ENCODE measurements around the gene ADCY3.
"Not testable (repeated sequence)": the region's sequence is repeated elsewhere in the genome, so short reads cannot be mapped to it uniquely, and the experiment has no call there.

The ADCY3 gene

DNA sequence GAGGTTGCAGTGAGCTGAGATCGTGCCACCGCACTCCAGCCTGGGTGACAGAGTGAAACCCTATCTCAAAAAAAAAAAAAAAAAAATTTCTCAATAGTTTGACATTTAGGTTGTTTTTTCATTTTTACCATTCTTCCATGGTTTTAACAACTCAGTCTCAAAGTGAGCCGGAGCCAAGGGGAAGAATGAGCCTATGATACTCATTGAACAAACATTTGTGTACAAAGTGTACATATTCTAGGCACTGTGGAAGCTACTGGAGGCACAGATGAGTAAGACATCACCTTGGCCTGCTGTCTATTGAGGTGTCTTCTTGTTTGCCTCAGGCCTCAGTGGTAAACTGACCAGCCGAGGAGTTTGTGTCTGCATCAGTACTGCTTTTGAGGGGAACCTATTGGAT lies 104.9 kb downstream of the ADCY3 start:
- H3K4me3 ChIP-seq (ENCODE audit: low read depth, low read length): no peak overlapping the region
- TF ChIP-seq, protein P1, sequence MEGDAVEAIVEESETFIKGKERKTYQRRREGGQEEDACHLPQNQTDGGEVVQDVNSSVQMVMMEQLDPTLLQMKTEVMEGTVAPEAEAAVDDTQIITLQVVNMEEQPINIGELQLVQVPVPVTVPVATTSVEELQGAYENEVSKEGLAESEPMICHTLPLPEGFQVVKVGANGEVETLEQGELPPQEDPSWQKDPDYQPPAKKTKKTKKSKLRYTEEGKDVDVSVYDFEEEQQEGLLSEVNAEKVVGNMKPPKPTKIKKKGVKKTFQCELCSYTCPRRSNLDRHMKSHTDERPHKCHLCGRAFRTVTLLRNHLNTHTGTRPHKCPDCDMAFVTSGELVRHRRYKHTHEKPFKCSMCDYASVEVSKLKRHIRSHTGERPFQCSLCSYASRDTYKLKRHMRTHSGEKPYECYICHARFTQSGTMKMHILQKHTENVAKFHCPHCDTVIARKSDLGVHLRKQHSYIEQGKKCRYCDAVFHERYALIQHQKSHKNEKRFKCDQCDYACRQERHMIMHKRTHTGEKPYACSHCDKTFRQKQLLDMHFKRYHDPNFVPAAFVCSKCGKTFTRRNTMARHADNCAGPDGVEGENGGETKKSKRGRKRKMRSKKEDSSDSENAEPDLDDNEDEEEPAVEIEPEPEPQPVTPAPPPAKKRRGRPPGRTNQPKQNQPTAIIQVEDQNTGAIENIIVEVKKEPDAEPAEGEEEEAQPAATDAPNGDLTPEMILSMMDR (IDR thresholded peaks at IDR 0.05; ENCODE audit: low read depth, low read length): no peak

DNA sequence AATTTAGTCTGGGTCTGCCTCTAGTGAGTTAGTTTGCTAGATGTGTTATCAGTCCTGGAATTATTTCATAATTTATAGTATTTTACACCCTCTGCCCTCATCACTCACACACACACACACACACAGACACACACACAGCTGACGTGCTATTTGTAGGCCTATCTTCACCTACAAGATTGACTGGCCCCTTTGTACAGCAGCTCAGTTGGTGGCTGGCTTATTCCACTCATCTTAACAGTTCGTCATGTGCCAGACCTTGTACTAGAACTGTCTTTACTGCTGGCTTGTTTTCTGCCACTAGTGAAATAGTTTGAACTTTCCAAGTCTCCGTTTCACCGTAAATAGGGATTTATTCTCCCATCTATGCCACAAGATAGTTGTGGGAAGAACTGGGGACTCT lies 105.5 kb downstream of the ADCY3 start:
- TF ChIP-seq, protein P1 (IDR thresholded peaks at IDR 0.05; ENCODE audit: low read depth, low read length): no peak
- no peak overlapping the region for H3K4me3 ChIP-seq (ENCODE audit: low read depth, low read length)

DNA sequence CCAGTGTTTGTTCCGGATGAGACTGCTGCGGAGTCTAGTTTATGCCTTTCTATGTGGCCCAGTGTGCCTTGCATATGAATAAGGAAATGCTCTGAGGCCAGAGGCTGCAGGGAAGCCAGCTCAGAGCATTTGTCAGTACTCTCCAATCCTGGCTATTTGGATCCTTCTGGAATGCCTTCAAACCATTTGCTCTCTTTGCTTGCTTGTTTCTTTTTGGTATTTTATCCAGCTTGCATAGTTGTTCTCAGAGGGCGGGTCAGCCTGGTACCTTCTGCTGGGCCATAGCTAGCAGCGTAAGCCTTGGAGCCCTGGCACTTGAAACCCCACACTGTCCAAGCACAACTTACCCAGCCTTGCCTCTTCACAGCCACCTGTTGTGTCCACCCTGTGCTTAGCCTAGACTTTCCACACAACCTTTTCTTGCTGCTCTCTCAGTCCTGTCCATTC lies 106.3 kb downstream of the ADCY3 start:
- TF ChIP-seq, protein P1 (IDR thresholded peaks at IDR 0.05; ENCODE audit: low read depth, low read length): no peak
- H3K4me3 ChIP-seq (ENCODE audit: low read depth, low read length): no peak overlapping the region

DNA sequence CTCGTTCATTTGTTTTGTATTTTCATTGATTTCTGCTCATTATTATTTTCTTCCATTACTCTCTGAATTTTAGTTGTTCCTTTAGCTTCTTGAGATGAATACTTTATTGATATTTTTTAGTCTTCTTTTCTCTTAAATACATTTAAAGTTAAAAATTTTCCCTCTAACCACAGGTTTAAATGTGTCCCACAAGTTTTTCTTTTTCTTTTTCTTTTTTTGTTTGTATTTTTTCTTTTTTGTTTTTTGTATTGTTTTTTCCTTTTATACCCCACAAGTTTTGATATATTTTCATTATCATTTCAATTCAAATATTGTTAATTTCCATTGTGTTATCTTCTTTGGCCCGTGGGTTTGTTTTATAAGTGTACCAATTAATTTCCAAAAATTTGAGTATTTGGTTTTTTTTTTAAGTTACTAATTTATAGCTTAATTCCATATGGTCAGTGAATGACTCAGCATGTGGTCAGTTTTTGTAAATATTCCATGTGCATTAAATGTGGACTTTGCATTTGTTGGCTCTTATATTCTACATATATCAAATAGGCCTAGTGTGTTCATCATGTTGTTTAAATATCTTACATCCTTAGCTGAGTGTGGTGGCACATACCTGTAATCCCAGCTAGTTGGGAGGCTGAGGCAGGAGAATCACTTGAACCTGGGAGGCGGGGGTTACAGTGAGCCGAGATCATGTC lies 110.6 kb downstream of the ADCY3 start:
- no peak overlapping the region for H3K4me3 ChIP-seq (ENCODE audit: low read depth, low read length)
- TF ChIP-seq, protein P1 (IDR thresholded peaks at IDR 0.05; ENCODE audit: low read depth, low read length): no peak

DNA sequence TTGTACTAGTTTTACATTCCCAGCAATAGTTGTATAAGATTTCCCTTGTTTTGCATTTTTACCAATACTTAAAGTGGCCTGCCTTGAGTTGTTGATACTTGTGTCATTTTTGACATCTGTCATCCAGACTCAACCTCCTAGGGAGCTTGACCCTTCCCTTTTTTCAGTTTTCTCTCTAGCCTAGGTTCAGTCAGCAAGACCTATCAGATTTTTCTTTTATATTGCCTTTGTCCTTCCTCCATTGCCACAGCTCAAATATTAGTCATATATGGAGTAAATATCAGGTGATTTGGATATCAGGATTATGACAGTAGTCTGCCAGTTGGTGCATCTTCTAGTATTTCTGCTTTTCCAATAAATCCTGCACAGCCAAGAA lies 113.4 kb downstream of the ADCY3 start:
- TF ChIP-seq, protein P1 (IDR thresholded peaks at IDR 0.05; ENCODE audit: low read depth, low read length): no peak
- H3K4me3 ChIP-seq (ENCODE audit: low read depth, low read length): no peak overlapping the region

DNA sequence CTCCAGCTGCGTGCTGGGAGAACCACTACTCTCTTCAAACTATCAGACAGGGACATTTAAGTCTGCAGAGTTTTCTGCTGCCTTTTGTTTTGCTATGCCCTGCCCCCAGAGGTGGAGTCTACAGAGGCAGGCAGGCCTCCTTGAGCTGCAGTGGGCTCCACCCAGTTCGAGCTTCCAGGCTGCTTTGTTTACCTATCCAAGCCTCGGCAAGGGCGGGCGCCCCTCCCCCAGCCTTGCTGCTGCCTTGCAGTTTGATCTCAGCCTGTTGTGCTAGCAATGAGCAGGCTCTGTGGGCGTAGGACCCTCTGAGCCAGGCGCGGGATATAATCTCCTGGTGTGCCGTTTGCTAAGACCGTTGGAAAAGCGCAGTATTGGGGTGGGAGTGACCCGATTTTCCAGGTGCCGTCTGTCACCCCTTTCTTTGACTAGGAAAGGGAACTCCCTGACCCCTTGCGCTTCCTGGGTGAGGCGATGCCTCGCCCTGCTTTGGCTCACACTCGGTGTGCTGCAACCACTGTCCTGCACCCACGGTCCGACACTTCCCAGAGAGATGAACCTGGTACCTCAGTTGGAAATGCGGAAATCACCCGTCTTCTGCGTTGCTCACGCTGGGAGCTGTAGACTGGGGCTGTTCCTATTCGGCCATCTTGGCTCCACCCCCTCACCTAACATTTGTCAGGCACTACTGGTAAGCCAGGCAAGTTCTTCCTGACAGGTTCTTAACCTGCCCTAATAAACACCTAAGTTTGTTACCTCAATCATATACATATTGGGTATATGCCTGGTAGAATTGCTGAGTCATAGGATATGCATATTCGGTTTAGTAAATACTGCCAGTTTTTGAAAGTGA lies 114.0 kb downstream of the ADCY3 start:
- H3K4me3 ChIP-seq (ENCODE audit: low read depth, low read length): not testable (repeated sequence)

DNA sequence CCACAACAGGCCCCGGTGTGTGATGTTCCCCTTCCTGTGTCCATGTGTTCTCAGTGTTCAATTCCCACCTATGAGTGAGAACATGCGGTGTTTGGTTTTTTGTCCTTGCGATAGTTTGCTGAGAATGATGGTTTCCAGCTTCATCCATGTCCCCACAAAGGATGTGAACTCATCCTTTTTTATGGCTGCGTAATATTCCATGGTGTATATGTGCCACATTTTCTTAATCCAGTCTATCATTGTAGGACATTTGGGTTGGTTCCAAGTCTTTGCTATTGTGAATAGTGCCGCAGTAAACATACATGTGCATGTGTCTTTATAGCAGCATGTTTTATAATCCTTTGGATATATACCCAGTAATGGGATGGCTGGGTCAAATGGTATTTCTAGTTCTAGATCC lies 119.5 kb downstream of the ADCY3 start:
- H3K4me3 ChIP-seq (ENCODE audit: low read depth, low read length): not testable (repeated sequence)

DNA sequence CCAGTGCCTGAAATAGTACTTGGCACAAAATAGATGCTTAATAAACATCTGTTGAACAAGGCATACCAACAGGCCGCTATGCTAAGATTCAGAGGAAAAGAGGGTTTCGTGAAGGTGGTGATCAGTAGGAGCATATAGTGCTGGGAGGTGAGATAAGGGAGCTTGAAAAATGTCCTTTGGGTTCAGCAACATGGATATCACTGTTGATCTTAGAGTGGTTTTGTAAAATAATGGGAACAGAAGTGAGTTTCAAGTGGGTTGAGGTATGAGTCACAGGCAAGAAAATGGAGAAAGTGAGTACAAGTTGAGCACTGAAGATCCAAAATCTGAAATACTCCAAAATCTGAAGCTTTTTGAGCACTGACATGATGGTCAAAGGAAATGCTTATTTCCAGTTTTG lies 122.4 kb downstream of the ADCY3 start:
- TF ChIP-seq, protein P1 (IDR thresholded peaks at IDR 0.05; ENCODE audit: low read depth, low read length): no peak

More for the DNA sequence above, 122.4 kb downstream of the ADCY3 start:
- H3K4me3 ChIP-seq (ENCODE audit: low read depth, low read length): no peak overlapping the region
